Fibroblast of skin of scalp (primary cell): ENCODE measurements around the gene LRRC4C.
"Not testable (repeated sequence)": the region's sequence is repeated elsewhere in the genome, so short reads cannot be mapped to it uniquely, and the experiment has no call there.

Source experiments
- DNase-seq: peaks from one replicate; pipeline ENCODE4 v3.0.0-alpha.2; 2013

The LRRC4C gene

GRCh38 chr11:41113160-41113559 lies 346.3 kb downstream of the LRRC4C start:
- no peak for DNase-seq

- no peak for DNase-seq
Observed at GRCh38 chr11:41110527-41110926, 348.9 kb downstream of the LRRC4C start.

- no peak for DNase-seq
Observed at GRCh38 chr11:41102471-41102870, 357.0 kb downstream of the LRRC4C start.

GRCh38 chr11:41099654-41100053 lies 359.8 kb downstream of the LRRC4C start:
- DNase-seq = peak; percentile 1

- no peak for DNase-seq
Observed at GRCh38 chr11:41085123-41085522, 374.3 kb downstream of the LRRC4C start.

GRCh38 chr11:41081756-41082285 lies 377.6 kb downstream of the LRRC4C start:
- DNase-seq = no peak

GRCh38 chr11:41074318-41074717 lies 385.1 kb downstream of the LRRC4C start:
- DNase-seq = no peak

- DNase-seq = no peak
Observed at GRCh38 chr11:41065432-41065831, 394.0 kb downstream of the LRRC4C start.

GRCh38 chr11:41058138-41058537 lies 401.3 kb downstream of the LRRC4C start:
- DNase-seq = no peak

GRCh38 chr11:41056892-41057569 lies 402.4 kb downstream of the LRRC4C start:
- DNase-seq = no peak

GRCh38 chr11:41053894-41054293 lies 405.6 kb downstream of the LRRC4C start:
- DNase-seq = no peak

- no peak for DNase-seq
Observed at GRCh38 chr11:41051919-41052635, 407.4 kb downstream of the LRRC4C start.

- no peak for DNase-seq
Observed at GRCh38 chr11:41050791-41051190, 408.7 kb downstream of the LRRC4C start.

GRCh38 chr11:41047229-41047628 lies 412.2 kb downstream of the LRRC4C start:
- no peak for DNase-seq

- DNase-seq = no peak
Observed at GRCh38 chr11:41045266-41045665, 414.2 kb downstream of the LRRC4C start.

GRCh38 chr11:41044747-41045146 lies 414.7 kb downstream of the LRRC4C start:
- DNase-seq = no peak

- no peak for DNase-seq
Observed at GRCh38 chr11:41042688-41043087, 416.8 kb downstream of the LRRC4C start.

GRCh38 chr11:41040474-41040873 lies 419.0 kb downstream of the LRRC4C start:
- DNase-seq = no peak

- DNase-seq = no peak
Observed at GRCh38 chr11:41039592-41039991, 419.9 kb downstream of the LRRC4C start.

GRCh38 chr11:41031551-41032060 lies 427.8 kb downstream of the LRRC4C start:
- DNase-seq = no peak

GRCh38 chr11:41020259-41020658 lies 439.2 kb downstream of the LRRC4C start:
- no peak for DNase-seq

GRCh38 chr11:41019666-41020065 lies 439.8 kb downstream of the LRRC4C start:
- not testable (repeated sequence) for DNase-seq

- DNase-seq = no peak
Observed at GRCh38 chr11:41018224-41018623, 441.2 kb downstream of the LRRC4C start.
